MM.1S (cell line): Measurements from ENCODE around the gene OVCH1.

Experiments used
- DNase-seq: peaks from one replicate; pipeline ENCODE4 v3.0.0-alpha.2; 2015
- H2AFZ ChIP-seq: fragments of 300-600 bp; sonication (generic); 2 replicates; pipeline ENCODE4 v1.6.0; 2016; ENCODE audit warnings: antibody characterized with exemption, low read length
- H3F3A ChIP-seq: fragments of 300-600 bp; sonication (generic); 2 replicates; pipeline ENCODE4 v1.6.1; 2016; ENCODE audit warnings: mild to moderate bottlenecking, antibody characterized with exemption, low read length, moderate library complexity, mixed read lengths; ENCODE audit not compliant: insufficient read depth
- H3K27ac ChIP-seq: fragments of 300-600 bp; sonication (generic); 2 replicates; pipeline ENCODE4 v1.5.1; 2016; ENCODE audit warnings: mild to moderate bottlenecking, low read length
- H3K27me3 ChIP-seq: fragments of 300-600 bp; sonication (generic); replicated peaks from 2 replicates; pipeline ENCODE4 v1.6.0; 2016; ENCODE audit warnings: low read length; ENCODE audit not compliant: insufficient read depth
- H3K36me3 ChIP-seq: fragments of 300-600 bp; sonication (generic); replicated peaks from 2 replicates; pipeline ENCODE4 v1.6.1; 2016; ENCODE audit warnings: mild to moderate bottlenecking, low read length, mixed read lengths; ENCODE audit not compliant: insufficient read depth
- H3K4me1 ChIP-seq: fragments of 300-600 bp; sonication (generic); 2 replicates; pipeline ENCODE4 v1.6.1; 2016; ENCODE audit warnings: low read length, mixed read lengths
- H3K4me2 ChIP-seq: fragments of 300-600 bp; sonication (generic); 2 replicates; pipeline ENCODE4 v1.6.0; 2016; ENCODE audit warnings: low read depth, low read length
- H3K4me3 ChIP-seq: fragments of 300-600 bp; sonication (generic); 2 replicates; pipeline ENCODE4 v1.5.1; 2016; ENCODE audit warnings: low read length, mixed read lengths
- H3K79me2 ChIP-seq: fragments of 300-600 bp; sonication (generic); 2 replicates; pipeline ENCODE4 v1.6.1; 2016; ENCODE audit warnings: mixed run types, low read length, mixed read lengths
- H3K9ac ChIP-seq: fragments of 300-600 bp; sonication (generic); 2 replicates; pipeline ENCODE4 v1.6.1; 2016; ENCODE audit warnings: low read length, mixed read lengths
- H3K9me2 ChIP-seq: fragments of 300-600 bp; sonication (generic); replicated peaks from 2 replicates; pipeline ENCODE4 v1.6.1; 2016; ENCODE audit warnings: mild to moderate bottlenecking, low read length, mixed read lengths; ENCODE audit not compliant: insufficient read depth
- H3K9me3 ChIP-seq: fragments of 300-600 bp; sonication (generic); replicated peaks from 2 replicates; pipeline ENCODE4 v1.6.1; 2016; ENCODE audit warnings: mild to moderate bottlenecking, low read length, mixed read lengths; ENCODE audit not compliant: insufficient read depth
- H4K20me1 ChIP-seq: fragments of 300-600 bp; sonication (generic); 2 replicates; pipeline ENCODE4 v1.6.1; 2016; ENCODE audit warnings: mild to moderate bottlenecking, low read length, moderate library complexity, mixed read lengths; ENCODE audit not compliant: insufficient read depth
- CTCF ChIP-seq: fragments of 300-600 bp; sonication (generic); IDR thresholded peaks from 2 replicates; pipeline ENCODE4 v1.5.1; 2016; ENCODE audit warnings: antibody characterized with exemption, low read length, mixed read lengths
- EZH2 ChIP-seq: fragments of 300-600 bp; sonication (generic); optimal IDR thresholded peaks from 2 replicates; pipeline ENCODE3; 2017; ENCODE audit warnings: low read depth, mild to moderate bottlenecking, antibody characterized with exemption, low read length, mixed read lengths
- EZH2phosphoT487 ChIP-seq: fragments of 300-600 bp; sonication (generic); IDR thresholded peaks from 2 replicates; pipeline ENCODE4 v1.6.1; 2018; ENCODE audit warnings: antibody characterized with exemption, low read length

The OVCH1 gene

GRCh38 chr12:29427964-29428363 is 69.5 kb downstream of the OVCH1 start:
- Histone ChIP-seq H3K4me1 (no peaks in the 10 kb centered on the region), H3K27ac (no peak overlapping the region), H3K4me2 (no peak overlapping the region), H3K4me3 (no peak overlapping the region), H3F3A (no peaks in the 10 kb centered on the region), H3K27me3 (no peaks in the 10 kb centered on the region), H4K20me1 (no peaks in the 10 kb centered on the region), H3K36me3 (no peaks in the 10 kb centered on the region), H3K9ac (no peak overlapping the region), H2AFZ (no peak overlapping the region), H3K9me3 (no peaks in the 10 kb centered on the region), H3K9me2 (no peaks in the 10 kb centered on the region), H3K79me2 (no peaks in the 10 kb centered on the region)
- TF ChIP-seq CTCF, result peak; percentile 53
- TF ChIP-seq EZH2, result no peak
- no peak for TF ChIP-seq EZH2phosphoT487
- DNase-seq, result peak; percentile 47

- Histone ChIP-seq H3K4me1 (no peaks in the 10 kb centered on the region), H3F3A (no peaks in the 10 kb centered on the region), H3K9ac (no peak overlapping the region), H3K27me3 (no peaks in the 10 kb centered on the region), H3K4me2 (no peak overlapping the region), H3K36me3 (no peaks in the 10 kb centered on the region), H3K9me2 (no peaks in the 10 kb centered on the region), H3K79me2 (no peaks in the 10 kb centered on the region), H3K27ac (no peak overlapping the region), H3K4me3 (no peak overlapping the region), H4K20me1 (no peaks in the 10 kb centered on the region), H2AFZ (no peak overlapping the region), H3K9me3 (no peaks in the 10 kb centered on the region)
- TF ChIP-seq EZH2 (no peak), CTCF (no peak), EZH2phosphoT487 (no peak)
- DNase-seq, result no peak
Observed at GRCh38 chr12:29426498-29426897, 71.0 kb downstream of the OVCH1 start.

- Histone ChIP-seq H3K27ac (no peak overlapping the region), H4K20me1 (no peaks in the 10 kb centered on the region), H3K4me1 (no peaks in the 10 kb centered on the region), H3K36me3 (no peaks in the 10 kb centered on the region), H3F3A (no peaks in the 10 kb centered on the region), H3K27me3 (no peaks in the 10 kb centered on the region), H3K79me2 (no peaks in the 10 kb centered on the region), H2AFZ (no peak overlapping the region), H3K9ac (no peak overlapping the region), H3K9me2 (no peaks in the 10 kb centered on the region), H3K4me3 (no peak overlapping the region), H3K4me2 (no peak overlapping the region), H3K9me3 (no peaks in the 10 kb centered on the region)
- no peak for DNase-seq
- no peak for TF ChIP-seq EZH2phosphoT487
- TF ChIP-seq EZH2, result no peak
- no peak for TF ChIP-seq CTCF
Observed at GRCh38 chr12:29425722-29426121, 71.8 kb downstream of the OVCH1 start.
